Loucy (cell line): ENCODE data around the gene INO80D.

Experiments used
- H2AFZ ChIP-seq: fragments of 200-600 bp; sonication (generic); 2 replicates; pipeline ENCODE4 v1.6.0; 2016; ENCODE audit warnings: antibody characterized with exemption, mild to moderate bottlenecking, low read length, moderate library complexity
- H3F3A ChIP-seq: fragments of 200-600 bp; 2 replicates; pipeline ENCODE4 v1.6.0; 2016; ENCODE audit warnings: antibody characterized with exemption, low read depth, mild to moderate bottlenecking
- H3K27me3 ChIP-seq: fragments of 200-600 bp; sonication (generic); 2 replicates; pipeline ENCODE4 v1.6.1; 2014; ENCODE audit warnings: low read length, mild to moderate bottlenecking; ENCODE audit not compliant: insufficient read depth, poor library complexity, severe bottlenecking
- H3K36me3 ChIP-seq: fragments of 200-600 bp; sonication (generic); 2 replicates; pipeline ENCODE4 v1.6.1; 2016; ENCODE audit warnings: low read length; ENCODE audit not compliant: insufficient read depth
- H3K4me1 ChIP-seq: fragments of 200-600 bp; sonication (generic); 2 replicates; pipeline ENCODE4 v1.5.1; 2014; ENCODE audit warnings: low read length, mild to moderate bottlenecking; ENCODE audit not compliant: insufficient read depth, poor library complexity, severe bottlenecking
- H3K4me2 ChIP-seq: fragments of 200-600 bp; sonication (generic); 2 replicates; pipeline ENCODE4 v1.6.0; 2014; ENCODE audit warnings: antibody characterized with exemption, low read length, low read depth, mild to moderate bottlenecking; ENCODE audit not compliant: poor library complexity, severe bottlenecking
- H3K4me3 ChIP-seq: fragments of 200-600 bp; sonication (generic); 2 replicates; pipeline ENCODE4 v1.5.1; 2014; ENCODE audit warnings: low read length, mild to moderate bottlenecking, mixed read lengths; ENCODE audit not compliant: poor library complexity, severe bottlenecking
- H3K79me2 ChIP-seq: fragments of 200-600 bp; sonication (generic); 2 replicates; pipeline ENCODE4 v1.6.1; 2014; ENCODE audit warnings: low read length; ENCODE audit not compliant: insufficient read depth
- H3K9ac ChIP-seq: fragments of 200-600 bp; sonication (generic); 2 replicates; pipeline ENCODE4 v1.6.0; 2014; ENCODE audit warnings: mild to moderate bottlenecking, low read depth, low read length, moderate library complexity; ENCODE audit not compliant: poor library complexity, severe bottlenecking
- H3K9me2 ChIP-seq: fragments of 200-600 bp; sonication (generic); replicated peaks from 2 replicates; pipeline ENCODE4 v1.6.1; 2016; ENCODE audit warnings: low read depth, low read length, mixed read lengths
- H3K9me3 ChIP-seq: fragments of 200-600 bp; sonication (generic); 2 replicates; pipeline ENCODE4 v1.6.1; 2014; ENCODE audit warnings: mild to moderate bottlenecking, antibody characterized with exemption, low read length, low read depth; ENCODE audit not compliant: insufficient read depth
- H4K20me1 ChIP-seq: fragments of 200-600 bp; sonication (generic); 2 replicates; pipeline ENCODE4 v1.6.0; 2014; ENCODE audit warnings: antibody characterized with exemption, low read length, mild to moderate bottlenecking; ENCODE audit not compliant: insufficient read depth, poor library complexity, severe bottlenecking
- CTCF ChIP-seq: fragments of 200-600 bp; sonication (generic); conservative IDR thresholded peaks from 2 replicates; pipeline ENCODE4 v1.5.1; 2014; ENCODE audit warnings: mild to moderate bottlenecking, antibody characterized with exemption, low read length
- EZH2phosphoT487 ChIP-seq: fragments of 200-600 bp; IDR thresholded peaks from 2 replicates; pipeline ENCODE4 v1.6.1; 2018; ENCODE audit warnings: antibody characterized with exemption, mild to moderate bottlenecking, moderate library complexity, borderline replicate concordance

The INO80D gene

GRCh38 chr2:206083602-206084438 lies 2.2 kb downstream of the INO80D start:
- Histone ChIP-seq H3K4me2 (peak overlapping the region; percentile 98), H3K9ac (peak overlapping the region; percentile 100), H3K27me3 (no peaks in the 10 kb centered on the region), H3K9me2 (no peaks in the 10 kb centered on the region), H3K9me3 (no peaks in the 10 kb centered on the region), H2AFZ (no peak overlapping the region), H3F3A (peaks cover 3% of the 10 kb centered on the region), H4K20me1 (peaks cover 32% of the 10 kb centered on the region), H3K4me1 (peaks cover 33% of the 10 kb centered on the region), H3K36me3 (no peaks in the 10 kb centered on the region; the same call in 1 of the 2 replicates), H3K4me3 (peak overlapping the region; percentile 97), H3K79me2 (peaks cover 87% of the 10 kb centered on the region)
- TF ChIP-seq CTCF (no peak), EZH2phosphoT487 (no peak)

GRCh38 chr2:206082298-206082843 lies 3.6 kb downstream of the INO80D start:
- peak overlapping the region; percentile 100 for H3K9ac ChIP-seq

GRCh38 chr2:206080927-206081326 lies 5.0 kb downstream of the INO80D start:
- Histone ChIP-seq H3K9ac (peak overlapping the region; percentile 26), H3F3A (no peaks in the 10 kb centered on the region), H3K4me2 (peak overlapping the region; percentile 98), H3K27me3 (no peaks in the 10 kb centered on the region), H3K9me3 (no peaks in the 10 kb centered on the region), H3K4me1 (peaks cover 34% of the 10 kb centered on the region), H2AFZ (no peak overlapping the region), H3K4me3 (peak overlapping the region; percentile 40), H4K20me1 (peaks cover 40% of the 10 kb centered on the region), H3K79me2 (peaks cover 93% of the 10 kb centered on the region), H3K9me2 (no peaks in the 10 kb centered on the region), H3K36me3 (no peaks in the 10 kb centered on the region)
- no peak for TF ChIP-seq EZH2phosphoT487
- no peak for TF ChIP-seq CTCF

More at GRCh38 chr2:206082298-206082843, 3.6 kb downstream of the INO80D start:
- Histone ChIP-seq H3K4me1 (peaks cover 31% of the 10 kb centered on the region), H3F3A (peaks cover 3% of the 10 kb centered on the region), H3K36me3 (no peaks in the 10 kb centered on the region), H4K20me1 (peaks cover 32% of the 10 kb centered on the region), H3K9me3 (no peaks in the 10 kb centered on the region), H3K27me3 (no peaks in the 10 kb centered on the region), H2AFZ (no peak overlapping the region), H3K9me2 (no peaks in the 10 kb centered on the region), H3K4me3 (peak overlapping the region; percentile 97), H3K4me2 (peak overlapping the region; percentile 98), H3K79me2 (peaks cover 87% of the 10 kb centered on the region)
- TF ChIP-seq EZH2phosphoT487: no peak
